ENCODE data around the gene FIBCD1. TPM values are rescaled to one million over a fixed set of nuclear protein-coding genes. Genes with fewer than 3 reads are reported as not detected.

The FIBCD1 gene
- total and polyA plus RNA-seq, 2 experiments from 2014 or later = 4.4 to 5.6 TPM

GRCh38 chr9:130985029-130985428 lies 46.0 kb upstream of the FIBCD1 start:
- TF ChIP-seq NANOG (IDR thresholded peaks at IDR 0.05; ENCODE audit: borderline replicate concordance) (no peak), ZNF331 (CRISPR knock-in tag; IDR thresholded peaks at IDR 0.05; ENCODE audit: low read depth) (no peak), ETS1 (IDR thresholded peaks at IDR 0.05) (no peak), STAT1 (IDR thresholded peaks at IDR 0.05; ENCODE audit: unreplicated experiment) (no peak), JUNB (IDR thresholded peaks at IDR 0.05; ENCODE audit: unreplicated experiment) (no peak), REST (IDR thresholded peaks at IDR 0.05; ENCODE audit: unreplicated experiment) (no peak), CREB1 (CRISPR knock-in tag; IDR thresholded peaks at IDR 0.05; ENCODE audit: low read depth) (no peak), CTCF (conservative IDR thresholded peaks at IDR 0.05; ENCODE audit: low read depth in 2 of 2) (no peak), ZNF462 (CRISPR knock-in tag; IDR thresholded peaks at IDR 0.05) (no peak), POLR2AphosphoS5 (IDR thresholded peaks at IDR 0.05; ENCODE audit: low read depth) (no peak), EZH2phosphoT487 (IDR thresholded peaks at IDR 0.05; ENCODE audit: unreplicated experiment) (no peak), EZH2 (IDR thresholded peaks at IDR 0.05; ENCODE audit: low read depth, unreplicated experiment) (no peak), ZNF114 (CRISPR knock-in tag; IDR thresholded peaks at IDR 0.05) (no peak)
- no peaks in the 10 kb centered on the region for H3K79me2 ChIP-seq (replicated peaks; ENCODE audit: insufficient read depth)
- H3K27ac Mint-ChIP-seq = no peak overlapping the region
- H3K27me3 ChIP-seq (ENCODE audit: insufficient read depth) = no peaks in the 10 kb centered on the region
- no peaks in the 10 kb centered on the region for H4K20me1 ChIP-seq (replicated peaks; ENCODE audit: insufficient read depth)
- H3K36me3 ChIP-seq (ENCODE audit: insufficient read depth) = no peaks in the 10 kb centered on the region
- no peaks in the 10 kb centered on the region for H3K9me3 Mint-ChIP-seq
- peaks cover 15% of the 10 kb centered on the region for H3K27me3 Mint-ChIP-seq (ENCODE audit: insufficient read depth, low read depth, poor library complexity)
- no peak overlapping the region for H3K27ac ChIP-seq (ENCODE audit: low read depth)
- no peak overlapping the region for H2AFZ ChIP-seq
- DNase-seq (ENCODE audit: low spot score) (no peak), ATAC-seq (no peak)
- H3K4me3 ChIP-seq = no peak overlapping the region
- H3K4me1 ChIP-seq (ENCODE audit: insufficient read depth) = no peaks in the 10 kb centered on the region
- H3K9me2 ChIP-seq (ENCODE audit: insufficient read depth) = no peaks in the 10 kb centered on the region
- H3K36me3 Mint-ChIP-seq (ENCODE audit: low read depth) = no peaks in the 10 kb centered on the region
- H3K4me3 Mint-ChIP-seq = no peak overlapping the region
- H3K4me2 ChIP-seq = no peak overlapping the region
- H3K4me1 Mint-ChIP-seq = peaks cover 8% of the 10 kb centered on the region; the same call in 1 of the 3 replicates
- H3F3A ChIP-seq (replicated peaks; ENCODE audit: low read depth) = no peaks in the 10 kb centered on the region

Measured in GM23338 (cell line).